HCT116 (cell line): ENCODE data around the gene ANXA2.
"Not testable (repeated sequence)": the region's sequence is repeated elsewhere in the genome, so short reads cannot be mapped to it uniquely, and the experiment has no call there.

Experiments used
- CTCF ChIP-seq, 3 experiments: fragments of 200-600 bp in 1 of 3; sonication (generic) in 1 of 3; IDR thresholded peaks in 2 of 3; conservative IDR thresholded peaks in 1 of 3; 2 replicates each; pipeline ENCODE4 v1.5.1; 2012 to 2017; ENCODE audit warnings: low read depth in 2 of 3, low read length in 2 of 3, antibody characterized with exemption in 1 of 3, borderline replicate concordance in 1 of 3, control low read depth in 1 of 3, mild to moderate bottlenecking in 1 of 3, mixed read lengths in 1 of 3, mixed run types in 1 of 3, moderate library complexity in 1 of 3; ENCODE audit not compliant: insufficient read depth in 1 of 3
- EZH2 ChIP-seq: fragments of 200-600 bp; sonication (generic); IDR thresholded peaks from 2 replicates; pipeline ENCODE4 v1.6.1; 2017; ENCODE audit warnings: antibody characterized with exemption, mixed run types

GRCh38 chr15:60410350-60410749 lies 12.6 kb upstream of the ANXA2 start:
- not testable (repeated sequence) for TF ChIP-seq CTCF (IDR thresholded peaks at IDR 0.05 in 2 of 3, conservative IDR thresholded peaks at IDR 0.05 in 1 of 3; ENCODE audit: borderline replicate concordance in 1 of 3, insufficient read depth in 1 of 3, low read depth in 2 of 3, low read length in 2 of 3); EZH2
